Mesendoderm (in vitro differentiated cells): ENCODE results near the gene LCT.
A peak's percentile ranks its signal among the peaks of the same experiment; 100 is the strongest.

Source experiments
- DNase-seq: peaks from one replicate; pipeline ENCODE4 v3.0.0; 2013
- H2AK5ac ChIP-seq: 2 replicates; pipeline ENCODE4 v1.6.1; 2013; ENCODE audit warnings: low read length, inconsistent platforms
- H2BK120ac ChIP-seq: 2 replicates; pipeline ENCODE4 v1.6.1; 2013; ENCODE audit warnings: low read depth, mild to moderate bottlenecking, low read length, moderate library complexity, mixed read lengths
- H2BK15ac ChIP-seq: replicated peaks from 2 replicates; pipeline ENCODE4 v1.6.1; 2013; ENCODE audit warnings: low read depth, mild to moderate bottlenecking, moderate library complexity
- H2BK5ac ChIP-seq: 2 replicates; pipeline ENCODE4 v1.6.1; 2013; ENCODE audit warnings: low read length, inconsistent platforms
- H3K18ac ChIP-seq: 2 replicates; pipeline ENCODE4 v1.6.1; 2013; ENCODE audit warnings: mild to moderate bottlenecking, low read length, mixed read lengths
- H3K23ac ChIP-seq: one replicate; pipeline ENCODE4 v1.6.1; 2013; ENCODE audit warnings: low read length
- H3K27ac ChIP-seq: 2 replicates; pipeline ENCODE4 v1.5.1; 2013; ENCODE audit warnings: low read depth, mild to moderate bottlenecking, inconsistent platforms, low read length, moderate library complexity
- H3K27me3 ChIP-seq: 2 replicates; pipeline ENCODE4 v1.6.1; 2013; ENCODE audit warnings: low read length, control low read depth, mild to moderate bottlenecking, inconsistent platforms; ENCODE audit not compliant: insufficient read depth, poor library complexity
- H3K36me3 ChIP-seq: 2 replicates; pipeline ENCODE4 v1.6.1; 2013; ENCODE audit warnings: low read length, inconsistent platforms; ENCODE audit not compliant: control insufficient read depth, insufficient read depth
- H3K4ac ChIP-seq: one replicate; pipeline ENCODE4 v1.6.1; 2013; ENCODE audit warnings: low read depth, mild to moderate bottlenecking, low read length, moderate library complexity
- H3K4me1 ChIP-seq: 2 replicates; pipeline ENCODE4 v1.6.1; 2013; ENCODE audit warnings: low read depth, low read length, inconsistent platforms; ENCODE audit not compliant: control insufficient read depth
- H3K4me2 ChIP-seq: 2 replicates; pipeline ENCODE4 v1.6.1; 2013; ENCODE audit warnings: low read length
- H3K4me3 ChIP-seq: 2 replicates; pipeline ENCODE4 v1.5.1; 2013; ENCODE audit warnings: mild to moderate bottlenecking, low read length
- H3K56ac ChIP-seq: one replicate; pipeline ENCODE4 v1.6.1; 2013; ENCODE audit warnings: low read length
- H3K79me1 ChIP-seq: 2 replicates; pipeline ENCODE4 v1.6.1; 2013; ENCODE audit warnings: low read length, inconsistent platforms
- H3K79me2 ChIP-seq: 2 replicates; pipeline ENCODE4 v1.6.1; 2013; ENCODE audit warnings: mild to moderate bottlenecking, low read length; ENCODE audit not compliant: control insufficient read depth, insufficient read depth
- H3K9ac ChIP-seq: 2 replicates; pipeline ENCODE4 v1.6.1; 2013; ENCODE audit warnings: low read length, inconsistent platforms
- H4K5ac ChIP-seq: one replicate; pipeline ENCODE4 v1.6.1; 2013; ENCODE audit warnings: low read length
- H4K8ac ChIP-seq: one replicate; pipeline ENCODE4 v1.6.1; 2013; ENCODE audit warnings: low read depth, mild to moderate bottlenecking, control low read depth, low read length, moderate library complexity
- WGBS: extraction: QIAGEN DNeasy Blood & Tissue Kit; methylation state at CpG from one replicate; pipeline ENCODE4 v1.1.7; 2013; ENCODE audit warnings: low lambda C conversion rate, missing lambda C conversion rate; ENCODE audit not compliant: insufficient coverage; ENCODE audit errors: extremely low coverage; 5-methylcytosine and 5-hydroxymethylcytosine counted together

The LCT gene

GRCh38 chr2:135744760-135745314, 92.1 kb downstream of the LCT start:
- Histone ChIP-seq H2BK15ac (no peak overlapping the region), H3K18ac (no peak overlapping the region), H3K23ac (no peak overlapping the region), H4K5ac (no peak overlapping the region), H3K36me3 (no peaks in the 10 kb centered on the region), H3K4ac (no peak overlapping the region), H2AK5ac (no peak overlapping the region), H3K4me1 (no peaks in the 10 kb centered on the region), H3K4me3 (no peak overlapping the region), H3K27ac (no peak overlapping the region), H3K27me3 (no peaks in the 10 kb centered on the region), H3K79me2 (peaks cover 34% of the 10 kb centered on the region), H3K56ac (no peak overlapping the region), H2BK120ac (no peak overlapping the region), H3K4me2 (no peak overlapping the region), H4K8ac (no peak overlapping the region), H3K79me1 (peaks cover 11% of the 10 kb centered on the region), H2BK5ac (no peak overlapping the region), H3K9ac (no peak overlapping the region)
- DNase-seq, result peak; percentile 80
- WGBS, result no CpG with 5 or more reads among the region's 5 CpGs

- Histone ChIP-seq H3K36me3 (no peaks in the 10 kb centered on the region), H3K4me3 (no peak overlapping the region), H3K4me2 (no peak overlapping the region), H3K23ac (no peak overlapping the region), H2BK5ac (no peak overlapping the region), H3K18ac (no peak overlapping the region), H2BK15ac (no peak overlapping the region), H4K5ac (no peak overlapping the region), H3K27ac (no peak overlapping the region), H4K8ac (no peak overlapping the region), H2BK120ac (no peak overlapping the region), H3K27me3 (no peaks in the 10 kb centered on the region), H3K9ac (peak overlapping the region; percentile 21), H3K4me1 (no peaks in the 10 kb centered on the region), H3K79me2 (peaks cover 34% of the 10 kb centered on the region), H3K4ac (no peak overlapping the region), H2AK5ac (no peak overlapping the region), H3K79me1 (peaks cover 11% of the 10 kb centered on the region), H3K56ac (no peak overlapping the region)
- no CpG with 5 or more reads among the region's 1 CpG for WGBS
- no peak for DNase-seq
These were observed 93.1 kb downstream of the LCT start for GRCh38 chr2:135743860-135744259.

- Histone ChIP-seq H3K4me2 (peak overlapping the region; percentile 58), H3K4ac (peak overlapping the region; percentile 66), H2BK5ac (no peak overlapping the region), H3K4me1 (no peaks in the 10 kb centered on the region), H3K9ac (peak overlapping the region; percentile 99), H3K4me3 (peak overlapping the region; percentile 99), H3K56ac (peak overlapping the region; percentile 99), H3K27ac (peak overlapping the region; percentile 97), H3K79me2 (peaks cover 32% of the 10 kb centered on the region), H4K8ac (no peak overlapping the region), H3K79me1 (peaks cover 11% of the 10 kb centered on the region), H2BK120ac (no peak overlapping the region), H3K18ac (peak overlapping the region; percentile 77), H3K36me3 (no peaks in the 10 kb centered on the region), H2AK5ac (no peak overlapping the region), H4K5ac (no peak overlapping the region), H3K27me3 (no peaks in the 10 kb centered on the region), H3K23ac (no peak overlapping the region), H2BK15ac (no peak overlapping the region)
- WGBS, result no CpG with 5 or more reads among the region's 34 CpGs
- DNase-seq, result peak; percentile 77
These were observed 94.6 kb downstream of the LCT start for GRCh38 chr2:135742325-135742757.

GRCh38 chr2:135741395-135742324, 95.3 kb downstream of the LCT start, which contains the start of gene UBXN4:
Gene UBXN4, plus strand, starts transcription at chr2:135741855. Its CDS starts 75 bp downstream, at chr2:135741930.
- Histone ChIP-seq H3K79me2 (peaks cover 29% of the 10 kb centered on the region), H3K4me2 (peak within 1 kb of the TSS; percentile 58), H3K27me3 (no peaks in the 10 kb centered on the region), H2BK120ac (no peak within 1 kb of the TSS), H3K4me3 (peak within 1 kb of the TSS; percentile 99), H3K23ac (no peak within 1 kb of the TSS), H2BK5ac (peak within 1 kb of the TSS; percentile 43), H3K56ac (peak within 1 kb of the TSS; percentile 99), H3K4me1 (no peaks in the 10 kb centered on the region), H2AK5ac (no peak within 1 kb of the TSS), H3K27ac (peak within 1 kb of the TSS; percentile 97), H3K18ac (peak within 1 kb of the TSS; percentile 77), H3K9ac (peak within 1 kb of the TSS; percentile 99), H3K36me3 (no peaks in the 10 kb centered on the region), H4K8ac (no peak within 1 kb of the TSS), H2BK15ac (no peak within 1 kb of the TSS), H4K5ac (no peak within 1 kb of the TSS), H3K4ac (peak within 1 kb of the TSS; percentile 66), H3K79me1 (peaks cover 8% of the 10 kb centered on the region)
- DNase-seq, result peak; percentile 100
- no CpG with 5 or more reads among the region's 93 CpGs for WGBS

GRCh38 chr2:135741043-135741394, 96.0 kb downstream of the LCT start:
- H2BK120ac ChIP-seq, result no peak overlapping the region
- H3K4me2 ChIP-seq, result no peak overlapping the region
- H3K4me3 ChIP-seq, result no peak overlapping the region
- no peaks in the 10 kb centered on the region for H3K36me3 ChIP-seq
- WGBS, result no CpG with 5 or more reads among the region's 11 CpGs
- H3K79me2 ChIP-seq, result peaks cover 26% of the 10 kb centered on the region
- H3K79me1 ChIP-seq, result peaks cover 6% of the 10 kb centered on the region
- H2BK15ac ChIP-seq, result no peak overlapping the region
- H3K18ac ChIP-seq, result no peak overlapping the region
- H4K8ac ChIP-seq, result no peak overlapping the region
- H3K56ac ChIP-seq, result no peak overlapping the region
- no peak overlapping the region for H3K4ac ChIP-seq
- DNase-seq, result no peak
- no peak overlapping the region for H4K5ac ChIP-seq
- no peaks in the 10 kb centered on the region for H3K4me1 ChIP-seq
- no peak overlapping the region for H2BK5ac ChIP-seq
- no peak overlapping the region for H3K23ac ChIP-seq
- no peak overlapping the region for H2AK5ac ChIP-seq
- H3K27ac ChIP-seq, result no peak overlapping the region
- H3K27me3 ChIP-seq, result no peaks in the 10 kb centered on the region
- H3K9ac ChIP-seq, result no peak overlapping the region
